GM18867 (cell line): ENCODE measurements around the gene TMEM30A.
A peak's percentile ranks its signal among the peaks of the same experiment; 100 is the strongest.

Source experiments
- ATAC-seq: cut with Tn5 transposase; IDR thresholded peaks from one replicate; pipeline ENCODE4 v1.9.1; 2021; ENCODE audit warnings: mild to moderate bottlenecking, moderate library complexity; ENCODE audit not compliant: unreplicated experiment

Gene TMEM30A

GRCh38 chr6:75284632-75285282, at the start of gene TMEM30A:
Gene TMEM30A (minus strand): TSS chr6:75284792. CDS start chr6:75284638, 154 bp downstream.
- peak; percentile 89 for ATAC-seq

- no peak for ATAC-seq
These were observed 49.1 kb upstream of the TMEM30A start for GRCh38 chr6:75333676-75334200.

- ATAC-seq, result no peak
These were observed 46.6 kb upstream of the TMEM30A start for GRCh38 chr6:75331151-75331550.

- no peak for ATAC-seq
These were observed 45.1 kb upstream of the TMEM30A start for GRCh38 chr6:75329703-75330102.

- ATAC-seq, result no peak
These were observed 43.2 kb upstream of the TMEM30A start for GRCh38 chr6:75327807-75328206.

- no peak for ATAC-seq
These were observed 42.1 kb upstream of the TMEM30A start for GRCh38 chr6:75326557-75327258.

- no peak for ATAC-seq
These were observed 34.3 kb upstream of the TMEM30A start for GRCh38 chr6:75318900-75319299.

GRCh38 chr6:75317503-75318206, 33.1 kb upstream of the TMEM30A start:
- no peak for ATAC-seq

- ATAC-seq, result no peak
These were observed 31.4 kb upstream of the TMEM30A start for GRCh38 chr6:75315978-75316377.

GRCh38 chr6:75308250-75308988, 23.8 kb upstream of the TMEM30A start:
- ATAC-seq, result no peak

- no peak for ATAC-seq
These were observed 22.9 kb upstream of the TMEM30A start for GRCh38 chr6:75307364-75308004.

GRCh38 chr6:75306064-75306463, 21.5 kb upstream of the TMEM30A start:
- ATAC-seq, result no peak

- ATAC-seq, result no peak
These were observed 21.0 kb upstream of the TMEM30A start for GRCh38 chr6:75305573-75305972.

- no peak for ATAC-seq
These were observed 17.7 kb upstream of the TMEM30A start for GRCh38 chr6:75302280-75302679.

GRCh38 chr6:75301537-75301936, 16.9 kb upstream of the TMEM30A start:
- ATAC-seq, result no peak

GRCh38 chr6:75301088-75301487, 16.5 kb upstream of the TMEM30A start:
- ATAC-seq, result no peak

- ATAC-seq, result no peak
These were observed 15.9 kb upstream of the TMEM30A start for GRCh38 chr6:75300531-75300855.

- no peak for ATAC-seq
These were observed 15.4 kb upstream of the TMEM30A start for GRCh38 chr6:75299801-75300530.

- ATAC-seq, result peak; percentile 73
These were observed 12.5 kb upstream of the TMEM30A start for GRCh38 chr6:75296811-75297779.
